Endothelial cell (in vitro differentiated cells): ENCODE measurements around the gene TGDS. TPM values are rescaled to one million over a fixed set of nuclear protein-coding genes. Genes with fewer than 3 reads are reported as not detected.
"Not testable (repeated sequence)": the region's sequence is repeated elsewhere in the genome, so short reads cannot be mapped to it uniquely, and the experiment has no call there.

Source experiments
- DNase-seq: peaks from one replicate; pipeline ENCODE4 v3.0.0; 2021; ENCODE audit warnings: low spot score
- H3K27ac Mint-ChIP-seq: one replicate; pipeline ENCODE4 v1.8.0; 2021; ENCODE audit warnings: mixed read lengths, inconsistent platforms; ENCODE audit not compliant: unreplicated experiment
- H3K27me3 Mint-ChIP-seq: one replicate; pipeline ENCODE4 v1.8.0; 2021; ENCODE audit warnings: mild to moderate bottlenecking, moderate library complexity, mixed read lengths, inconsistent platforms; ENCODE audit not compliant: unreplicated experiment
- H3K36me3 Mint-ChIP-seq: one replicate; pipeline ENCODE4 v1.8.0; 2021; ENCODE audit warnings: mild to moderate bottlenecking, low read depth, mixed read lengths, inconsistent platforms; ENCODE audit not compliant: unreplicated experiment
- H3K4me1 Mint-ChIP-seq: one replicate; pipeline ENCODE4 v1.8.0; 2021; ENCODE audit warnings: mild to moderate bottlenecking, mixed read lengths, inconsistent platforms; ENCODE audit not compliant: unreplicated experiment
- H3K4me3 Mint-ChIP-seq: one replicate; pipeline ENCODE4 v1.8.0; 2021; ENCODE audit warnings: mild to moderate bottlenecking, mixed read lengths, inconsistent platforms; ENCODE audit not compliant: unreplicated experiment
- H3K9me3 Mint-ChIP-seq: one replicate; pipeline ENCODE4 v1.8.0; 2021; ENCODE audit warnings: mixed read lengths, inconsistent platforms; ENCODE audit not compliant: unreplicated experiment
- total RNA-seq: library from RNA; stranded (reverse); fragmentation: NEBNext Ultra II Directional; extraction: Animal tissue kit (Norgen Biotek cat#: 25700); gene quantifications from one replicate; pipeline ENCODE4 v1.2.1, GENCODE V29; 2021; ENCODE audit not compliant: unreplicated experiment
- TF ChIP-seq, protein P1 (sequence below): fragments of 200-600 bp; sonication (generic); IDR thresholded peaks from one replicate; pipeline ENCODE4 v1.5.0; 2021; ENCODE audit warnings: antibody characterized with exemption; ENCODE audit not compliant: unreplicated experiment

TGDS gene
- total RNA-seq, 1 donor from 2014 or later, result 8.8 TPM

- TF ChIP-seq, protein P1, sequence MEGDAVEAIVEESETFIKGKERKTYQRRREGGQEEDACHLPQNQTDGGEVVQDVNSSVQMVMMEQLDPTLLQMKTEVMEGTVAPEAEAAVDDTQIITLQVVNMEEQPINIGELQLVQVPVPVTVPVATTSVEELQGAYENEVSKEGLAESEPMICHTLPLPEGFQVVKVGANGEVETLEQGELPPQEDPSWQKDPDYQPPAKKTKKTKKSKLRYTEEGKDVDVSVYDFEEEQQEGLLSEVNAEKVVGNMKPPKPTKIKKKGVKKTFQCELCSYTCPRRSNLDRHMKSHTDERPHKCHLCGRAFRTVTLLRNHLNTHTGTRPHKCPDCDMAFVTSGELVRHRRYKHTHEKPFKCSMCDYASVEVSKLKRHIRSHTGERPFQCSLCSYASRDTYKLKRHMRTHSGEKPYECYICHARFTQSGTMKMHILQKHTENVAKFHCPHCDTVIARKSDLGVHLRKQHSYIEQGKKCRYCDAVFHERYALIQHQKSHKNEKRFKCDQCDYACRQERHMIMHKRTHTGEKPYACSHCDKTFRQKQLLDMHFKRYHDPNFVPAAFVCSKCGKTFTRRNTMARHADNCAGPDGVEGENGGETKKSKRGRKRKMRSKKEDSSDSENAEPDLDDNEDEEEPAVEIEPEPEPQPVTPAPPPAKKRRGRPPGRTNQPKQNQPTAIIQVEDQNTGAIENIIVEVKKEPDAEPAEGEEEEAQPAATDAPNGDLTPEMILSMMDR, result no peak
- no peaks in the 10 kb centered on the region for H3K27me3 Mint-ChIP-seq
- no peak overlapping the region for H3K27ac Mint-ChIP-seq
Measured at GRCh38 chr13:94537740-94538630, 58.0 kb downstream of the TGDS start.

DNA sequence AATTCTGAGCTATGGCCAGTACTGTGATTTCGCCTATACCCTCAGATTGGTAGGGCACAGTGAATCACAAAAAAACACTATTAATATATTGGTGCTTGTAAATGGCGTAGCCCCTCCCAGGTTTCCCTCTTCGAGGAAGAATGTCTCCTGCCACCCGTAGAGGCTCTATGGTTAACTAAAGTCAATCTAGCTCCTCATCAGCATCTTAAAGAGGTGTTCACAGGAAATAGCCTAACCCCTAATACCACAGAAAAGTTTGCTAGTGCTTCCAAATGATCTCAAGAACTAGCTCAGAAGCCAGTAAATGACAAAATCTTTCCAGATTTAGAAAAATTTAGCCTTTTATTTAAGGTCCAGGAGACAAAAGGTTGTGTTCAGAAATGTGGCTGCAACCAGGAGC, 60.2 kb downstream of the TGDS start:
- no peak overlapping the region for H3K4me3 Mint-ChIP-seq
- TF ChIP-seq, protein P1, result no peak
- no peak overlapping the region for H3K27ac Mint-ChIP-seq
- H3K4me1 Mint-ChIP-seq, result peaks cover 6% of the 10 kb centered on the region
- no peaks in the 10 kb centered on the region for H3K36me3 Mint-ChIP-seq
- H3K27me3 Mint-ChIP-seq, result no peaks in the 10 kb centered on the region
- no peaks in the 10 kb centered on the region for H3K9me3 Mint-ChIP-seq
- no peak for DNase-seq

More at GRCh38 chr13:94537740-94538630, 58.0 kb downstream of the TGDS start:
- no peak for DNase-seq
- peaks cover 7% of the 10 kb centered on the region for H3K4me1 Mint-ChIP-seq
- H3K36me3 Mint-ChIP-seq, result no peaks in the 10 kb centered on the region
- H3K9me3 Mint-ChIP-seq, result no peaks in the 10 kb centered on the region
- H3K4me3 Mint-ChIP-seq, result no peak overlapping the region

GRCh38 chr13:94535231-94535630, 60.7 kb downstream of the TGDS start:
- no peak for DNase-seq
- H3K36me3 Mint-ChIP-seq, result no peaks in the 10 kb centered on the region
- no peak overlapping the region for H3K4me3 Mint-ChIP-seq
- H3K9me3 Mint-ChIP-seq, result no peaks in the 10 kb centered on the region
- TF ChIP-seq, protein P1, result no peak
- H3K4me1 Mint-ChIP-seq, result peaks cover 6% of the 10 kb centered on the region
- no peak overlapping the region for H3K27ac Mint-ChIP-seq
- H3K27me3 Mint-ChIP-seq, result no peaks in the 10 kb centered on the region

DNA sequence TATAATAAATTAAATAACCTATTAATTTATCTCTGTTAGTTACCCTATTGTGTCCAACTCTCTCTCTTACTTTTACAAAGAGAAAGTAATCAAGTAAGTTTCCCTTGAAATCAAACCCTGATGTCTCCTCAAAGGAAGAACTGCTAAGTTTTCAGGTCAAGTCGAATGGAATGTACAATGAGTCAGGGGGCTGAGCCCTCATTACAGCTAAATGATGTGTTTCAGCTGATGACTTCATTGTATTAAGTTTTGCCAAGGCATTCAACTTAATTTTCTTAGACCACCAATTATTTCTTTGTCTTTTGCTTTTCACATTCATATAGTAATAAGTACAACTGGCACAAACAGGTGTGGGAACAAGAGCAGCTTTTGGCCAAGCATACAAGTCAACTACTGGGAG, 61.8 kb downstream of the TGDS start:
- H3K4me1 Mint-ChIP-seq, result no peaks in the 10 kb centered on the region
- H3K9me3 Mint-ChIP-seq, result no peaks in the 10 kb centered on the region
- TF ChIP-seq, protein P1, result no peak
- H3K27me3 Mint-ChIP-seq, result no peaks in the 10 kb centered on the region
- no peak overlapping the region for H3K4me3 Mint-ChIP-seq
- DNase-seq, result no peak
- H3K36me3 Mint-ChIP-seq, result no peaks in the 10 kb centered on the region
- no peak overlapping the region for H3K27ac Mint-ChIP-seq

DNA sequence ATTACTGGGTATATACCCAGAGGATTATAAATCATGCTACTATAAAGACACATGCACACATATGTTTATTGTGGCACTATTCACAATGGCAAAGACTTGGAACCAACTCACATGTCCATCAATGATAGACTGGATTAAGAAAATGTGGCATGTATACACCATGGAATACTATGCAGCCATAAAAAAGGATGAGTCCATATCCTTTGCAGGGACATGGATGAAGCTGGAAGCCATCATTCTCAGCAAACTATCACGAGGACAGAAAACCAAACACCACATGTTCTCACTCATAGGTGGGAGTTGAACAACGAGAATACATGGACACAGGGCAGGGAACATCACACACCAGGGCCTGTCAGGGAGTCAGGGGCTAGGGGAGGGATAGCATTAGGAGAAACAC, 63.7 kb downstream of the TGDS start:
- H3K4me3 Mint-ChIP-seq, H3K4me1 Mint-ChIP-seq, H3K27ac Mint-ChIP-seq, H3K9me3 Mint-ChIP-seq, DNase-seq, H3K36me3 Mint-ChIP-seq, H3K27me3 Mint-ChIP-seq: not testable (repeated sequence)

GRCh38 chr13:94526956-94527355, 69.0 kb downstream of the TGDS start:
- H3K4me3 Mint-ChIP-seq, H3K9me3 Mint-ChIP-seq, DNase-seq, H3K36me3 Mint-ChIP-seq, H3K4me1 Mint-ChIP-seq, H3K27me3 Mint-ChIP-seq, H3K27ac Mint-ChIP-seq: not testable (repeated sequence)
